T-helper 17 cell (primary cell): ENCODE results near the gene LUZP2. TPM values are rescaled to one million over a fixed set of nuclear protein-coding genes. Genes with fewer than 3 reads are reported as not detected.
"Not testable (repeated sequence)": the region's sequence is repeated elsewhere in the genome, so short reads cannot be mapped to it uniquely, and the experiment has no call there.

Experiments
- ATAC-seq: fragments of 150-1000 bp; cut with Tn5 transposase; 2 replicates; pipeline ENCODE4 v1.10.0; 2021; ENCODE audit warnings: mild to moderate bottlenecking, moderate library complexity
- DNase-seq, 3 donors: peaks; one replicate each; pipeline versions ENCODE4 v3.0.0 to v3.0.0-alpha.2; 2020 to 2021
- H3K9me3 ChIP-seq: one replicate; pipeline ENCODE4 v1.7.0; 2013; ENCODE audit warnings: low read length, mild to moderate bottlenecking; ENCODE audit not compliant: control insufficient read depth, poor library complexity, severe bottlenecking
- H3K27ac Mint-ChIP-seq: one replicate; pipeline ENCODE4 v1.8.0; 2022; ENCODE audit warnings: mild to moderate bottlenecking, moderate library complexity, mixed read lengths
- H3K27me3 Mint-ChIP-seq: one replicate; pipeline ENCODE4 v1.8.0; 2022; ENCODE audit warnings: mixed read lengths
- H3K36me3 Mint-ChIP-seq: one replicate; pipeline ENCODE4 v1.8.0; 2022; ENCODE audit warnings: low read depth, mixed read lengths
- H3K4me1 Mint-ChIP-seq: one replicate; pipeline ENCODE4 v1.8.0; 2022; ENCODE audit warnings: mild to moderate bottlenecking, mixed read lengths
- H3K4me3 Mint-ChIP-seq: one replicate; pipeline ENCODE4 v1.8.0; 2022; ENCODE audit warnings: mild to moderate bottlenecking, moderate library complexity, mixed read lengths
- total RNA-seq, 4 donors: library from RNA in 2 of 4; stranded (reverse) in 2 of 4; gene quantifications; one replicate each; pipeline ENCODE4 v1.2.3 and lab custom pipeline; 2022 to 2026

LUZP2 gene
- total RNA-seq, 2 donors from 2014 or later, result not detected

DNA sequence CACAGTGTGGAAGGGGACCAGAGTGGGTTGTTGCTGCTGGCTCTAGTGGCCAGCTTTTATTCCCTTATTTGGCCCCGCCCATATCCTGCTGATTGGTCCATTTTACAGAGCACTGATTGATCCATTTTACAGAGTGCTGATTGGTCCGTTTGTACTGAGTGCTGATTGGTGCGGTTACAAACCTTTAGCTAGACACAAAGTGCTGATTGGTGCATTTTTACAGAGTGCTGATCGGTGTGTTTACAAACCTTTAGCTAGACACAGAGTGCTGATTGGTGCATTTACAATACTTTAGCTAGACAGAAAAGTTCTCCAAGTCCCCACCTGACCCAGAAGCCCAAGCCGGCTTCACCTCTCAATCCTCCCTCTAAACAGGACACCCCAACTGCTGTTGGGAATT lies 503.1 kb downstream of the LUZP2 start:
- not testable (repeated sequence) for ATAC-seq, H3K4me1 Mint-ChIP-seq, H3K27ac Mint-ChIP-seq, H3K27me3 Mint-ChIP-seq, H3K4me3 Mint-ChIP-seq, H3K9me3 ChIP-seq, DNase-seq, H3K36me3 Mint-ChIP-seq

DNA sequence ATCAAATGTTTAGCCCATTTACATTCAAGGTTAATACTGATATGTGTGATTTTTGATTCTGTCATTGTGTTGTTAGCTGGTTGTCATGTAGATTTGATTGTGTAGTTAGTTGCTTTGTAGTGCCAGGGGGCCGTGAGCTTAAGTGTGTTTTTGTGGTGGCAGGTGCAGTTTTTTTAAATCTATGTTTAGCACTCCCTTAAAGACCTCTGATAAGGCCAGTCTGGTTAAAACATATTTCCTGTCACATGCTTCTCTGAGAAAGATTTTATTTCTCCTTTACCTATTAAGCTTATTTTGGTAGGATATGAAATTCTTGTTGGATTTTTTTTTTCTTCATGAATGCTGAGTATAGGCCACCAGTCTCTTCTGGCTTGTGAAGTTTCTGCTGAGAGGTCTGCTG lies 540.6 kb downstream of the LUZP2 start:
- H3K27me3 Mint-ChIP-seq, result no peaks in the 10 kb centered on the region
- H3K4me3 Mint-ChIP-seq, result no peak overlapping the region
- DNase-seq (no peak), ATAC-seq (no peak)
- H3K27ac Mint-ChIP-seq, result no peak overlapping the region
- no peaks in the 10 kb centered on the region for H3K36me3 Mint-ChIP-seq
- H3K9me3 ChIP-seq, result no peaks in the 10 kb centered on the region
- H3K4me1 Mint-ChIP-seq, result no peaks in the 10 kb centered on the region

DNA sequence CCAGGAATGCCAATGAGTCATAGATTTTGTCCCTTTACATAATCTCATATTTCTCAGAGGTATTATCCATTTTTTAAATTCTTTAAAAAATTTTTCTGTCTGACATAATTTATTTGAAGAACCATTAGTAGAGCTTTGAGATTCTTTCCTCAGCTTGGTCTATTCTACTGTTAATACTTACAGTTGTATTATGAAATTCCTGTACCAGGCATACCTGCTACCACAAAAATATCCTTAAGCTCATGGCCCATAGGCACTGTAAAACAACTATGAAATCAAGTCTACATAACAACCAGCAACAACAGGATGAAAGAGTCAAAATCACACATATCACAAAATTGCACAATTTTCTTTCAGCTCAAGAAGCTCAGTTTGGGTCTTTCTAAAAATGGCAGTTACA lies 541.3 kb downstream of the LUZP2 start:
- no peaks in the 10 kb centered on the region for H3K27me3 Mint-ChIP-seq
- no peaks in the 10 kb centered on the region for H3K36me3 Mint-ChIP-seq
- H3K27ac Mint-ChIP-seq, result no peak overlapping the region

DNA sequence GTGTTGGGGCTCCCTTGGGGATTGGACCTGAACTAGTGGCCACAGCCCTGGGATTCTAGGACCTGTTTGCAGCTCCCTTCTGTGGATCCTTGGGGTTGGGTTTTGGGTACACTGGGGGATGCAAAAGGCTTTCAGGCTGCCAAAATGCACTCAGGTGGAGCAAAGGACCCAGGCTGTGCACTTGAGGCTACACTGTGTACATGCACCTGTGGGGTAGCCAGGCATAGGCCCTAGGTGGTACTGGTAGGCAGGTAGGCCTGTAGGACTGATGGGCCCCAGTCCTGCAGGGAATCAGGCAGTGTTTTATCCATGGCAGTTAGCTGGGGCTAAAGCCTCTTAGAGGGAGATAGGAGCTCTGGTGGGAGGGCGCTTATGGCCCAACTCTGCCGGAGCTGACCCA lies 542.3 kb downstream of the LUZP2 start:
- H3K9me3 ChIP-seq, result no peaks in the 10 kb centered on the region
- Mint-ChIP-seq H3K27ac (no peak overlapping the region), H3K36me3 (no peaks in the 10 kb centered on the region), H3K4me3 (no peak overlapping the region), H3K4me1 (no peaks in the 10 kb centered on the region), H3K27me3 (no peaks in the 10 kb centered on the region)
- DNase-seq (no peak), ATAC-seq (no peak)

More for the DNA sequence above, 541.3 kb downstream of the LUZP2 start:
- Mint-ChIP-seq H3K4me1 (no peaks in the 10 kb centered on the region), H3K4me3 (no peak overlapping the region)
- H3K9me3 ChIP-seq, result no peaks in the 10 kb centered on the region
- ATAC-seq (no peak), DNase-seq (no peak)

DNA sequence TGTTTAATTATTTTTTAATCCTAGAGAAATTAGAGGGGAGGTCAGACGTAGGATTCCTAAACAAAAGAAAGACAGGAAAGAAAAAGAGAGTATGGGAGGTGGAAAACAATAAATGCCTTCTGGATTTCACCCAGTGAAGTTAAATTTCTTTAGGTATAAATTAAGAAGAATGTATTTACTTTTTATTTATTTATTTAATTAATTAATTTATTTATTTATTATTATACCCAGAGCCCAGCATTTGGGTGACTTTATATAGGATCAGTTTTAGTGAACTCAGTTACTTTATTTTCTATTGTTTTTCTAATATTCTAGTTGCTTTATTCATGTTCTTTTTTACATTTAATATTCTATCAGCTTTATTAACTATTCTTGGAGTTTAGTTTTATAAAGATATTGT lies 551.8 kb downstream of the LUZP2 start:
- no peaks in the 10 kb centered on the region for H3K4me1 Mint-ChIP-seq
- DNase-seq (no peak), ATAC-seq (no peak)
- H3K4me3 Mint-ChIP-seq, result no peak overlapping the region
- H3K9me3 ChIP-seq, result no peaks in the 10 kb centered on the region
- no peaks in the 10 kb centered on the region for H3K36me3 Mint-ChIP-seq
- H3K27ac Mint-ChIP-seq, result no peak overlapping the region
- H3K27me3 Mint-ChIP-seq, result no peaks in the 10 kb centered on the region

DNA sequence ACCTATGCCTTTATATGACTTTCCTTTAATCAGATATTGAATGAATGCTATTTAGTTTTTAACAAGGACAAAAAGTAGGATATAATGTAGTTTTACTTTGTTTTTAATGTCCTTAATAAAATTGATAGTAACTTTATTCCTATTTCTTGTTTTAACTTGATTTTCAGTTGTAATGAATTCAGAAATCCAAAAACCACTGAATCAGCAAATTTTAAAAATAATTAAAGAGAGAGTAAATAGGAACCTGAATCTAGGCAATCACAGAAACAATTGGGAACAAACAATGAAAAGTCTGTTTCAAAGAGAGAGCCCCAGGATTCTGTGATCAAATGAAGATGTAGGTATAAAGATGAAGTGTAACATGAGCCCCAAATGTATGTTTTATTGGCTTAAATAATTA lies 556.0 kb downstream of the LUZP2 start:
- H3K9me3 ChIP-seq, result no peaks in the 10 kb centered on the region
- H3K27me3 Mint-ChIP-seq, result no peaks in the 10 kb centered on the region
- no peak for ATAC-seq
- no peak for DNase-seq
- no peaks in the 10 kb centered on the region for H3K4me1 Mint-ChIP-seq
- H3K36me3 Mint-ChIP-seq, result no peaks in the 10 kb centered on the region
- no peak overlapping the region for H3K4me3 Mint-ChIP-seq
- no peak overlapping the region for H3K27ac Mint-ChIP-seq

DNA sequence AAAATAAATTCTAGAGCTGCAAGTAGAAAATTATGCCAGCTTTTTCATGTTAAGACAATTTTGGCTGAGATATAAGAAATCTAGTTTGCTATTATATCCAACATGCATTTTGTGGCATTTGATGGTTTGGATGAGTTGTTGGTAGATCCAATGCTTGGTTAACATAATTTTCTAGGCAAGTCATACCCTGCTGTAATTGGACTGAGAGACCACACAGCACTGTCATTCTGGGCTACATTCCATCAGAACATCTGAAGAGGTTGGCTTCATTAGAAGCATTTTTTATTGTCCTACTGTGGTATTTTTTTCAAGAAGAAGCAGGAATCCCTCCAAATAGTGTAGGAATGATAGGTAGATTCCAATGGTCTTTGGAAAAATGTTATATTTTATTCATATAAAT lies 561.0 kb downstream of the LUZP2 start:
- H3K36me3 Mint-ChIP-seq, result no peaks in the 10 kb centered on the region
- H3K4me3 Mint-ChIP-seq, result no peak overlapping the region
- ATAC-seq (no peak), DNase-seq (no peak)
- H3K9me3 ChIP-seq, result no peaks in the 10 kb centered on the region
- no peaks in the 10 kb centered on the region for H3K27me3 Mint-ChIP-seq
- H3K27ac Mint-ChIP-seq, result no peak overlapping the region
- no peaks in the 10 kb centered on the region for H3K4me1 Mint-ChIP-seq

DNA sequence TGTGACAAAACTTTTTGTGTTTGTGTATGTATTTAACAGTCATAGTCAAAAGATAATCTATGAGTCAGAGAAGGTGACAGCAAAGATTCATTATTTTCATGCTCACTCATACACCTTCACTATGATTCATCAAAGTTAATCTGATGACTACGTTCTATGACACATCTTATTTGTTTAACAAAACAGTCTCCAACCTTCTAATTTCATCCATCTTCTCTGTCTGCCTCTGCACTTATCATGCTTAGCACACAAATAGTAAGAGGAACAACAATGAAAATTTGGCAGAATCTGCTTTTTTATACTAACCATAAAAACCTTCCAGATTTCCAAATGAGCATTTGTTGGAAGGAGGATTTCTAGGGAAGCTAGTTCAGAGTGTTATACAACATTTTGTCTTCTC lies 568.9 kb downstream of the LUZP2 start:
- H3K9me3 ChIP-seq, result no peaks in the 10 kb centered on the region
- Mint-ChIP-seq H3K27ac (no peak overlapping the region), H3K4me3 (no peak overlapping the region), H3K4me1 (no peaks in the 10 kb centered on the region), H3K27me3 (no peaks in the 10 kb centered on the region), H3K36me3 (no peaks in the 10 kb centered on the region)
- no peak for DNase-seq
- no peak for ATAC-seq

DNA sequence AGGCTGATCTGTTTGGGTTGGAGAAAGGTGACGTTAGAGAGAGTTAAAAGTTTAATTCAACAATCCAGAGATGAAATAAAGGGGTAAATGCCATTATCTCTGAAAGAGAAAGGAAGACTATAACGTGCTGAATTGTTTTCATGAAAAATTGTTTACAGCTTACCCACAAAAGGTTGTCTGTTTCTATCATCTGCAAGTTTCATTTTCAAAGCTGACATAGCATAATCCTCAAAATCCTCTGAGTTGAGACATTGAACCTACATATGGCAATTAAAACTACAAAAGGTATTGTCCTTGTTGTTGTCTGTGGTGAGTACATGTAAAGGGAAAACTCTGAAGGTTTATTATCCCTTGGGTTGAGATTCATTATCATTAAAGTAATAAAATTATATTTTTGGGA lies 569.9 kb downstream of the LUZP2 start:
- H3K27me3 Mint-ChIP-seq, result no peaks in the 10 kb centered on the region
- H3K4me1 Mint-ChIP-seq, result no peaks in the 10 kb centered on the region
- DNase-seq (no peak), ATAC-seq (no peak)
- H3K27ac Mint-ChIP-seq, result no peak overlapping the region
- no peak overlapping the region for H3K4me3 Mint-ChIP-seq
- H3K36me3 Mint-ChIP-seq, result no peaks in the 10 kb centered on the region
- no peaks in the 10 kb centered on the region for H3K9me3 ChIP-seq

DNA sequence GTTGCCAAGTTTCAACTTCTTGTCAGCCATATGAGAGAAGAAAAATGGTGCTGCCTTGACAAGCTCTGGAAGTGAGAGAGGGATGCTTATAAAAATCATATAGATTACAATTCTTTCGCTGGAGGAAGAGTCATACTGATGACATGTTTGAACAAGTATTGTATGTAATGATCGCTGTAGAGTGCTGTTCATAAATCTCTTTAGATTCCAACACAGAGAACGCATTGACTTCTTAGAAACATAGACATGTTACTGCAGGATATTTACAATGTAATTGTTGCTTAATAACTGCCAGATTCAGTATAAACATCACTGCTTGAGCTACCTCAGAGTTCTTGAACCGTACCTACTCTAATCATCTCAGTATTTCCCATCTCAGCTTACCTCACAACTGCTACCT lies 571.6 kb downstream of the LUZP2 start:
- no peak for DNase-seq
- ATAC-seq, result no peak
- H3K27ac Mint-ChIP-seq, result no peak overlapping the region
- no peaks in the 10 kb centered on the region for H3K4me1 Mint-ChIP-seq
- no peaks in the 10 kb centered on the region for H3K9me3 ChIP-seq
- H3K4me3 Mint-ChIP-seq, result no peak overlapping the region
- no peaks in the 10 kb centered on the region for H3K27me3 Mint-ChIP-seq
- H3K36me3 Mint-ChIP-seq, result no peaks in the 10 kb centered on the region

DNA sequence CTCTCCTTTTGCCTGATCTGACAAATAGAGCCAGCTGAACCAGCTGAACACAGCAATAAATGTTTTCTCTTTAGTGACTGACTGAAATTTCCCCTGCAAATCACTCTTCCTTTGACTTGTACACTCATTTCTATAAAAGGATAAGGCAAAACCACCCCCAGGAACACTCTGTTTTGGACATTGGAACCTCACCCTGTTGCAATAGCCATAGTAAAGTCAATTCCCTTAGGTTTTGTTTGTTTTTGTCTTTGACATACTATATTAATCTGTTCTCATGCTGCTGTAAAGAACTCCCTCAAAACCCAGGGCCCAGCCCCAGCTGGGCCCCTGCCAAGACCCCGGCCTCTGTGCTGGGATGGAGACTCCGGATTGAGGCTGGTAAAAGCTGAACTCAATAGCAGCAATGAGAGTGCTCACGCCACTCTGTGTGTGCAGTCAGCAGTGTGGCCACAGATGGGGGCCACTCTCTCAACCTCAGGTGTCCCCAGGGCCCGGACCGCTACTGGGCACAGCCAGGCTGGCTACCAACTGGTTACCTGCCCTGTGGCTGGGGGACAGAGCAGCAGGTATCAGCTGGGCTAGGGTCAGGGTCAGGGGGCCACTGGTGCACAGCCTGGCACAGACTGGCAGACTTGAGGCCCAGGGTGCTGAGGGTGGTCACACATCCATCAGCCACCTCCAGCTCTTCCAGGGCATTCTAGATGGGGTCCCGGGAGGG lies 597.4 kb downstream of the LUZP2 start:
- Mint-ChIP-seq H3K36me3 (no peaks in the 10 kb centered on the region), H3K27me3 (no peaks in the 10 kb centered on the region), H3K27ac (no peak overlapping the region), H3K4me3 (no peak overlapping the region), H3K4me1 (no peaks in the 10 kb centered on the region)
- no peak for ATAC-seq
- DNase-seq, result no peak
- H3K9me3 ChIP-seq, result no peaks in the 10 kb centered on the region

DNA sequence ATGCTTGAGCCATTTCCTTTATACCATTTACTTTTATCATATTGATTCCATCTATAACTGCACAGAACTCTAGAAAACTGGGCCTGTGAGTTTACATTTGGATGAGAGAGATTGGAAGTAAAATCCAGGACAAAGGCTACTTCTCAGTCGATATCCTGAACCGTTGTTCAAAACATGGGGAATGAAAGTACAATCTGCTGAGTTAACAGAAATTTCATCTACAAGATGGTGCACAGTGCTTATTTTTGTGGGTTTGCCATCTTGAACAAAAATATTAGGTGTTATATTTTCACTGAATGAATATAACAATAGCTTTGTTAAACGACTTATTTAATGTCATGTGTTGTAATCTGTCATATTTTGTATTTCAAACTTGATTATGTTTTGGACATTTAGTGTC lies 622.6 kb downstream of the LUZP2 start:
- no peaks in the 10 kb centered on the region for H3K4me1 Mint-ChIP-seq
- DNase-seq (no peak), ATAC-seq (no peak)
- H3K27me3 Mint-ChIP-seq, result no peaks in the 10 kb centered on the region
- H3K27ac Mint-ChIP-seq, result no peak overlapping the region
- H3K4me3 Mint-ChIP-seq, result no peak overlapping the region
- no peaks in the 10 kb centered on the region for H3K9me3 ChIP-seq
- H3K36me3 Mint-ChIP-seq, result no peaks in the 10 kb centered on the region
